Endodermal cell (in vitro differentiated cells): Measurements from ENCODE around the gene TEX2. TPM values are rescaled to one million over a fixed set of nuclear protein-coding genes. Genes with fewer than 3 reads are reported as not detected.

ENCODE experiments used
- DNase-seq: peaks from one replicate; pipeline ENCODE4 v3.0.0-alpha.2; 2017
- H3K27ac ChIP-seq: 2 replicates; pipeline ENCODE4 v1.5.1; 2013; ENCODE audit warnings: mild to moderate bottlenecking, low read depth, low read length, moderate library complexity
- H3K27me3 ChIP-seq: 2 replicates; pipeline ENCODE4 v1.6.1; 2013; ENCODE audit warnings: mild to moderate bottlenecking, low read length, moderate library complexity; ENCODE audit not compliant: insufficient read depth, control insufficient read depth, poor library complexity, severe bottlenecking
- H3K36me3 ChIP-seq: 2 replicates; pipeline ENCODE4 v1.7.0; 2013; ENCODE audit warnings: mild to moderate bottlenecking, low read length, moderate library complexity; ENCODE audit not compliant: control insufficient read depth, insufficient read depth
- H3K4me1 ChIP-seq: one replicate; pipeline ENCODE4 v1.7.0; 2013; ENCODE audit warnings: low read length; ENCODE audit not compliant: control insufficient read depth, insufficient read depth
- H3K4me3 ChIP-seq: 2 replicates; pipeline ENCODE4 v1.5.1; 2013; ENCODE audit warnings: mild to moderate bottlenecking, low read length, moderate library complexity
- H3K9ac ChIP-seq: 2 replicates; pipeline ENCODE4 v1.6.1; 2013; ENCODE audit warnings: mild to moderate bottlenecking, low read length, moderate library complexity; ENCODE audit not compliant: poor library complexity, severe bottlenecking; ENCODE audit errors: extremely low read depth
- H3K9me3 ChIP-seq: 2 replicates; pipeline ENCODE4 v1.6.1; 2013; ENCODE audit warnings: mild to moderate bottlenecking, low read length, moderate library complexity; ENCODE audit not compliant: control insufficient read depth
- H3K27ac Mint-ChIP-seq: 2 replicates; pipeline ENCODE4 v1.8.0; 2020; ENCODE audit warnings: mixed read lengths
- H3K27me3 Mint-ChIP-seq: 2 replicates; pipeline ENCODE4 v1.8.0; 2021; ENCODE audit warnings: mild to moderate bottlenecking, mixed read lengths; ENCODE audit not compliant: insufficient read depth
- H3K36me3 Mint-ChIP-seq: 2 replicates; pipeline ENCODE4 v1.8.0; 2020; ENCODE audit warnings: low read depth, mixed read lengths
- H3K4me1 Mint-ChIP-seq: 2 replicates; pipeline ENCODE4 v1.8.0; 2020; ENCODE audit warnings: mixed read lengths
- H3K4me3 Mint-ChIP-seq: 2 replicates; pipeline ENCODE4 v1.8.0; 2020; ENCODE audit warnings: mild to moderate bottlenecking, moderate library complexity, mixed read lengths
- H3K9me3 Mint-ChIP-seq: 2 replicates; pipeline ENCODE4 v1.8.0; 2020; ENCODE audit warnings: mild to moderate bottlenecking, mixed read lengths
- CTCF ChIP-seq: fragments of 200-600 bp; sonication (generic); conservative IDR thresholded peaks from 2 replicates; pipeline ENCODE4 v1.5.0; 2021; ENCODE audit warnings: antibody characterized with exemption, mild to moderate bottlenecking
- WGBS, 2 experiments: methylation state at CpG; one replicate each; pipeline versions ENCODE4 v1.1.5 to v1.1.7; 2013; ENCODE audit warnings: missing lambda C conversion rate in 2 of 2, mixed read lengths in 1 of 2; ENCODE audit not compliant: insufficient coverage in 1 of 2, insufficient read length in 1 of 2; 5-methylcytosine and 5-hydroxymethylcytosine counted together
- total RNA-seq, 2 donors: library from RNA; stranded (reverse); fragmentation: NEBNext Ultra II Directional in 1 of 2; extraction: Animal tissue kit (Norgen Biotek cat#: 25700) in 1 of 2; gene quantifications; 2 replicates in 1 of 2; 3 replicates in 1 of 2; pipeline ENCODE4 v1.2.1, GENCODE V29; 2021

Gene TEX2
- total RNA-seq, 2 donors from 2014 or later = 11.6 to 13.1 TPM

DNA sequence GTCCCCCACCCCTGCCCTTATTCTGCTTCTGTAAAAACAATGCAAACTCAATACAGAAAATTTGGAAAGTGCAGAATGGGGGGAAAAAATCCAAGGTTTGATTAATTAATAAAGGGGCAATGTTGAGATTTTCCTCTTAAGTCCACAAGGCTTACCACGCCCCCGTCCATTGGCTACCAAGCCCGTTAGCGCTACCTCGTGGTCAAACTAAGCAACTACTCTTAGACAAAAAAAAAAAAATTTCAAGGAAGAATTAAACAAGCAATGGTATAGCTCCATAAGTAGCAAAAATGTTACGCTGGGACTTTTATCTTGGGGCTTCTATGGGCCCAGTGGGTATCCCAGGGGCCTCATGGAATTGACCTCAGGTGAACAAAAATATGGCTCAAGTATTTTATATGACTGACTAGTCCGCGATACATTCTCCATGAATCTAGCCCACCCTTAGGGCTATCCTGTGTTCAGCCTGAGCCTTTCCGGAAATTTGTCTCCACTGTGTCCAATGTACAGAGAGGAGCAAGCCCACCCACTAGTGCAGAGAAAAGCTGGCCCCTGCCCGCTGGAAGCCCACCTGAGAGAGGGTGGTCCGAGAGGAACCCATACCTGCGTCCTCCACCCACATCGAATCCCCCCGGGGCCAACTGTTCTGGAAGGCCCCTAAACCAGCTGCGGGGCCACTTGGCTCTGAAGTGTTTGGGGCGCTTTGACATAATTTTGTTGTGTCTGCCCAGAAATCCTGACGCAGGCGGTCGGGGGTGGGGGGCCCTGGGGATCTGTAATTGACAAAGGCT, 19.1 kb upstream of the TEX2 start:
- no peak overlapping the region for H3K4me3 Mint-ChIP-seq
- Histone ChIP-seq H3K4me1 (no peaks in the 10 kb centered on the region), H3K27ac (no peak overlapping the region), H3K9ac (no peak overlapping the region), H3K9me3 (no peaks in the 10 kb centered on the region), H3K36me3 (no peaks in the 10 kb centered on the region), H3K4me3 (no peak overlapping the region), H3K27me3 (no peaks in the 10 kb centered on the region)
- peak; percentile 85 for DNase-seq
- H3K4me1 Mint-ChIP-seq = no peaks in the 10 kb centered on the region
- no peaks in the 10 kb centered on the region for H3K36me3 Mint-ChIP-seq
- peak; percentile 88 for TF ChIP-seq CTCF
- 64 to 79% methylated on average over 13 to 19 of the region's 19 CpGs for WGBS, 2 experiments
- peaks cover 1% of the 10 kb centered on the region for H3K27me3 Mint-ChIP-seq
- no peaks in the 10 kb centered on the region for H3K9me3 Mint-ChIP-seq
- H3K27ac Mint-ChIP-seq = no peak overlapping the region

GRCh38 chr17:64278614-64279013, 15.6 kb upstream of the TEX2 start:
- Histone ChIP-seq H3K4me3 (no peak overlapping the region), H3K4me1 (no peaks in the 10 kb centered on the region), H3K9me3 (no peaks in the 10 kb centered on the region), H3K9ac (no peak overlapping the region), H3K27ac (no peak overlapping the region), H3K27me3 (no peaks in the 10 kb centered on the region), H3K36me3 (no peaks in the 10 kb centered on the region)
- DNase-seq = peak; percentile 59
- H3K27ac Mint-ChIP-seq = no peak overlapping the region
- WGBS, 2 experiments = 66% methylated on average over 3 of the region's 3 CpGs; no CpG with 5 or more reads in 1 of the 2 experiments
- H3K4me1 Mint-ChIP-seq = no peaks in the 10 kb centered on the region
- no peak overlapping the region for H3K4me3 Mint-ChIP-seq
- no peaks in the 10 kb centered on the region for H3K36me3 Mint-ChIP-seq
- TF ChIP-seq CTCF = no peak
- no peaks in the 10 kb centered on the region for H3K27me3 Mint-ChIP-seq
- H3K9me3 Mint-ChIP-seq = no peaks in the 10 kb centered on the region

GRCh38 chr17:64277831-64278562, 14.9 kb upstream of the TEX2 start:
- Mint-ChIP-seq H3K4me3 (no peak overlapping the region), H3K27me3 (no peaks in the 10 kb centered on the region), H3K36me3 (no peaks in the 10 kb centered on the region), H3K9me3 (no peaks in the 10 kb centered on the region), H3K27ac (no peak overlapping the region), H3K4me1 (no peaks in the 10 kb centered on the region)
- H3K4me3 ChIP-seq = no peak overlapping the region
- no peak for TF ChIP-seq CTCF
- no peaks in the 10 kb centered on the region for H3K36me3 ChIP-seq
- no peak overlapping the region for H3K27ac ChIP-seq
- no peak overlapping the region for H3K9ac ChIP-seq
- 89 to 93% methylated on average over 4 to 7 of the region's 7 CpGs for WGBS, 2 experiments
- H3K27me3 ChIP-seq = no peaks in the 10 kb centered on the region
- H3K9me3 ChIP-seq = no peaks in the 10 kb centered on the region
- no peaks in the 10 kb centered on the region for H3K4me1 ChIP-seq
- DNase-seq = no peak
